Measurements from ENCODE around the gene OTX2.

DNA sequence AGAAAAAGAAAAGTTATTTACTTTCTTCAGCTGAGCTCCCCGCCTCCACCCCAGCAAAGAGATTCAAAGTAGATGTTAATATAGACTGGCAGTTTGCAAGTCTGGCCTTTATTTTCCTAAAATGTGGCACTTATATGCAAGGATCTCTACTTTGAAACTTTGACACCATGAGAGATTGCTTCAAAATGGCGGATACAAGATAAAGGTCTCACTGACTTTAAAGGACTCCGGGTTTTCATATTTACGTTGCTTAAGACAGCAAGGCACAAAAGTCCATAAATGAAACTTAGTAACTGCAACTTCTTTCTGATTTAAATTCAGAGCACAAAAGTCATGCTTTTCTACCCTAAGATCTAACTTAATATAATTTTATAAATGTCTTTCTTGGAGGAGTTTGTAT lies 3.5 kb downstream of the OTX2 start:
- TF ChIP-seq POLR2A (IDR thresholded peaks at IDR 0.05): no peak
- TF ChIP-seq, protein P1, sequence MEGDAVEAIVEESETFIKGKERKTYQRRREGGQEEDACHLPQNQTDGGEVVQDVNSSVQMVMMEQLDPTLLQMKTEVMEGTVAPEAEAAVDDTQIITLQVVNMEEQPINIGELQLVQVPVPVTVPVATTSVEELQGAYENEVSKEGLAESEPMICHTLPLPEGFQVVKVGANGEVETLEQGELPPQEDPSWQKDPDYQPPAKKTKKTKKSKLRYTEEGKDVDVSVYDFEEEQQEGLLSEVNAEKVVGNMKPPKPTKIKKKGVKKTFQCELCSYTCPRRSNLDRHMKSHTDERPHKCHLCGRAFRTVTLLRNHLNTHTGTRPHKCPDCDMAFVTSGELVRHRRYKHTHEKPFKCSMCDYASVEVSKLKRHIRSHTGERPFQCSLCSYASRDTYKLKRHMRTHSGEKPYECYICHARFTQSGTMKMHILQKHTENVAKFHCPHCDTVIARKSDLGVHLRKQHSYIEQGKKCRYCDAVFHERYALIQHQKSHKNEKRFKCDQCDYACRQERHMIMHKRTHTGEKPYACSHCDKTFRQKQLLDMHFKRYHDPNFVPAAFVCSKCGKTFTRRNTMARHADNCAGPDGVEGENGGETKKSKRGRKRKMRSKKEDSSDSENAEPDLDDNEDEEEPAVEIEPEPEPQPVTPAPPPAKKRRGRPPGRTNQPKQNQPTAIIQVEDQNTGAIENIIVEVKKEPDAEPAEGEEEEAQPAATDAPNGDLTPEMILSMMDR (IDR thresholded peaks at IDR 0.05): no peak

Measured in thyroid gland (tissue), 4 donors.